Stomach (tissue), 9 donors: ENCODE results near the gene GNB5. TPM values are rescaled to one million over a fixed set of nuclear protein-coding genes. Genes with fewer than 3 reads are reported as not detected.

Source experiments
- DNase-seq, 2 donors: peaks; one replicate each; pipeline versions ENCODE4 v3.0.0 to v3.0.0-alpha.2; 2013 to 2019
- H3K27ac ChIP-seq, 5 donors: fragments of 200-600 bp in 4 of 5; sonication (generic) in 4 of 5; one replicate each; pipeline ENCODE4 v1.5.1; 2013 to 2019; ENCODE audit warnings: mild to moderate bottlenecking in 1 of 5, moderate library complexity in 1 of 5
- H3K27me3 ChIP-seq, 3 donors: fragments of 200-600 bp; sonication (generic); one replicate each; pipeline ENCODE4 v1.5.1; 2017 to 2019; ENCODE audit warnings: mixed run types in 1 of 3
- H3K36me3 ChIP-seq, 4 donors: fragments of 200-600 bp; sonication (generic); 1 replicate in 3 of 4; 2 replicates in 1 of 4; pipeline ENCODE4 v1.5.1; 2016 to 2019
- H3K4me1 ChIP-seq, 4 donors: fragments of 200-600 bp; sonication (generic); one replicate each; pipeline ENCODE4 v1.5.1; 2016 to 2019
- H3K4me3 ChIP-seq, 4 donors: fragments of 200-600 bp; sonication (generic) in 3 of 4; one replicate each; pipeline ENCODE4 v1.5.1; 2016 to 2019; ENCODE audit warnings: mild to moderate bottlenecking in 1 of 4
- H3K9me3 ChIP-seq, 4 donors: fragments of 200-600 bp; sonication (generic); one replicate each; pipeline ENCODE4 v1.5.1; 2016 to 2019
- CTCF ChIP-seq, 7 experiments: fragments of 450-650 bp in 4 of 7; fragments of 200-600 bp in 3 of 7; sonication (generic) in 3 of 7; IDR thresholded peaks; one replicate each; pipeline ENCODE4 v1.5.1; 2016 to 2019; ENCODE audit warnings: antibody characterized with exemption in 7 of 7, control low read depth in 2 of 7, mild to moderate bottlenecking in 1 of 7
- EP300 ChIP-seq: sonication (generic); formaldehyde crosslinking; IDR thresholded peaks from one replicate; pipeline ENCODE4 v1.6.1; 2017; ENCODE audit warnings: antibody characterized with exemption
- POLR2A ChIP-seq, 4 donors: fragments of 450-650 bp; IDR thresholded peaks; one replicate each; pipeline ENCODE4 v1.6.1; 2016; ENCODE audit warnings: antibody characterized with exemption in 4 of 4, control low read depth in 2 of 4, mild to moderate bottlenecking in 1 of 4, moderate library complexity in 1 of 4
- POLR2AphosphoS5 ChIP-seq, 3 donors: sonication (generic); formaldehyde crosslinking; IDR thresholded peaks; one replicate each; pipeline ENCODE4 v1.6.1; 2016; ENCODE audit warnings: antibody characterized with exemption in 3 of 3
- WGBS, 5 donors: extraction: QIAGEN DNeasy Blood & Tissue Kit in 3 of 5; methylation state at CpG; one replicate each; pipeline versions ENCODE4 v1.1.5 to v1.1.7; 2013 to 2018; 5-methylcytosine and 5-hydroxymethylcytosine counted together
- intact Hi-C: fragments of 100-400 bp; cut with DNase I; formaldehyde crosslinking; loops from one replicate; pipeline ENCODE4 v1.15.1; 2023; ENCODE audit warnings: low total_unique reads
- polyA plus RNA-seq, 3 donors: library from polyadenylated mRNA; stranded (reverse); fragments of 200-250 nt; gene quantifications; one replicate each; pipeline ENCODE4 v1.2.3, GENCODE V29; 2013
- total RNA-seq, 5 donors: library from RNA; depleted of rRNA; stranded (reverse); fragments of >200 nt; gene quantifications; one replicate each; pipeline versions ENCODE4 v1.1.0 to v1.2.3, GENCODE V29; 2014 to 2016
- donor health status: healthy with polysubstance abuse.
- donor health status: Bipolar disorder and iron deficiency.
- donor health status: healthy.

The GNB5 gene
- total and polyA plus RNA-seq, 8 donors: 6.4 to 291 (median 12.7) TPM

- TF ChIP-seq CTCF (IDR thresholded peaks at IDR 0.05) (no peak), POLR2AphosphoS5 (IDR thresholded peaks at IDR 0.05) (peak; percentile 58 to 87 (median 75))
- peak overlapping the region; percentile 68 to 87 (median 83) for H3K4me3 ChIP-seq
Measured at GRCh38 chr15:52179278-52180195, 11.7 kb downstream of the GNB5 start.

GRCh38 chr15:52178765-52179164 lies 12.4 kb downstream of the GNB5 start:
- 12 to 25% (median 18%) methylated on average over 10 of the region's 10 CpGs for WGBS, 5 donors

More at GRCh38 chr15:52179278-52180195, 11.7 kb downstream of the GNB5 start:
- Histone ChIP-seq H3K9me3 (no peaks in the 10 kb centered on the region), H3K36me3 (no peaks in the 10 kb centered on the region), H3K4me1 (peaks cover 5 to 19% (median 17%) of the 10 kb centered on the region in 4 donors), H3K27me3 (peaks cover 0 to 10% (median 0%) of the 10 kb centered on the region in 3 donors), H3K27ac (peak overlapping the region; percentile 86 to 98 (median 93))
- DNase-seq: peak; percentile 87 to 96
- WGBS, 5 donors: 0 to 2% (median 1%) methylated on average over 16 to 105 of the region's 105 CpGs
- intact Hi-C loops: no loop called here

GRCh38 chr15:52172869-52173268 lies 18.3 kb downstream of the GNB5 start:
- no peak overlapping the region for H3K27ac ChIP-seq
- WGBS, 5 donors: 29 to 59% (median 45%) methylated on average over 2 of the region's 2 CpGs
- intact Hi-C loops: no loop called here

More at GRCh38 chr15:52178765-52179164, 12.4 kb downstream of the GNB5 start:
- Histone ChIP-seq H3K27ac (peak overlapping the region; percentile 86 to 98 (median 93)), H3K9me3 (no peaks in the 10 kb centered on the region), H3K4me1 (peaks cover 5 to 19% (median 17%) of the 10 kb centered on the region in 4 donors), H3K27me3 (peaks cover 0 to 10% (median 0%) of the 10 kb centered on the region in 3 donors), H3K36me3 (no peaks in the 10 kb centered on the region), H3K4me3 (peak overlapping the region; percentile 68 to 87 (median 83))
- intact Hi-C loops: no loop called here
- no peak for TF ChIP-seq EP300
- no peak for TF ChIP-seq POLR2A (IDR thresholded peaks at IDR 0.05)
- TF ChIP-seq CTCF (IDR thresholded peaks at IDR 0.05): no peak
- no peak for TF ChIP-seq POLR2AphosphoS5 (IDR thresholded peaks at IDR 0.05)
- DNase-seq: peak in 1 of 2 donors; percentile 52

More at GRCh38 chr15:52172869-52173268, 18.3 kb downstream of the GNB5 start:
- Histone ChIP-seq H3K27me3 (no peaks in the 10 kb centered on the region), H3K36me3 (no peaks in the 10 kb centered on the region), H3K4me3 (no peak overlapping the region), H3K4me1 (peaks cover 0 to 4% (median 0%) of the 10 kb centered on the region in 4 donors), H3K9me3 (no peaks in the 10 kb centered on the region)
- TF ChIP-seq POLR2A (IDR thresholded peaks at IDR 0.05) (no peak), EP300 (no peak), POLR2AphosphoS5 (IDR thresholded peaks at IDR 0.05) (no peak), CTCF (IDR thresholded peaks at IDR 0.05) (no peak)
- DNase-seq: no peak
